CD4-positive, alpha-beta T cell treated with Interleukin-6 for 4 hours (primary cell): ENCODE results near the gene SELENOW.
A peak's percentile ranks its signal among the peaks of the same experiment; 100 is the strongest.
"Not testable (repeated sequence)": the region's sequence is repeated elsewhere in the genome, so short reads cannot be mapped to it uniquely, and the experiment has no call there.

Experiments used
- DNase-seq: peaks from one replicate; pipeline ENCODE4 v3.0.0-alpha.2; 2020; ENCODE audit warnings: mixed read lengths

The SELENOW gene

GRCh38 chr19:47778049-47778953 is at the start of gene SELENOW:
Gene SELENOW, plus strand, starts transcription at chr19:47778703. Its CDS starts 83 bp downstream, at chr19:47778786.
- peak; percentile 83 for DNase-seq

DNA sequence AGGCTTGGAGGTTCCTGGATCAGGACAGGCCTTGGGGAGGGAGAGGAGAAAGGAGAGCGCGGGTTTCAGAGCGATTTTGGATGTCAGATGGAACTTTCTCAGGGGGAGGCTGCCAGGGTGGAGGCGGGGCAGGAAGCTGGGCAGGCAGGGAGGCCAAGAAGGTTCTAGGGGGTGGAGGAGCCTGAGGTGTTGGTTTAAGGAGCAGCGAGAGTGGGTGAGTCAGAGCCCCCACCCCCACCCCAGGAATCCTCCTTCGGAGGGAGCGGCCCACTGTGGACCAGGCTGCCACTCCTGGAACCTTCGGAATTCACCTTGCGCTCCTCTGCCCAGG is 49.1 kb upstream of the SELENOW start:
- peak; percentile 38 for DNase-seq

DNA sequence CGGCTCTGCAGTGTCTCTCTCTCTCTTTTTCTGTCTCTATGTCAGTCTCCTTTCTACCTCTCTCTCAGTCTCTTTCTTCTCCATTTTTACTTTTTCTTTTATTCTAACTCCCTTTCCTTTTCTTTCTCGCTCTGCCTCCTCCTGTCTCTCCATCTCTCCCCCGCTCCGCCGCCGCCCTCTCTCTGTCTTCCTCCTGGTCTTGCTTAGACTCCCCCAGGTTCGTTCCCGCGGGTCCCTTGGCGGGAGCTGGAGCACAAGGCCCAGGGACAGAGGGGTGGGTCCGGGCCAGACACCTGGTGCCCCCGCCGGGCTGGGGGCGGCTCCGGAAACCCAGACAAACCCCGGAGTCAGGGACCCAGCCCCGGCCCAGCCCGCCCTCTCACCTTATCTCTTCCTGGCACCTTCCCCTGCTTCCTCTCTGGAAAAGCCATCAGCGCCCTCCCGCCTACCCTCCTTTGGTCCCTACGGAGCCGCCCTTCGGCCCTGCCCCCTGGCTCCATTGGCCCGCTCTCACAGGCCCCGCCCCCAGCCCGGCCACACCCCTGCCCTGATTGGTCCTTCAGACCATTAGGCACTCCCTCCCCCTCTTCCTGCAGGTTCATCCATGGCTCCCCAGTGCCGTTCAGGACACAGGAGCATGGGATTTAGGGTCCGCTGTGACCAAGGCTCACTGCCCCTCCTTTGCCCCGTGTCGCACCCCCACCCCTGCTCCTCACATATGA is 48.5 kb upstream of the SELENOW start:
- DNase-seq: peak; percentile 31

GRCh38 chr19:47730521-47730889 is 48.0 kb upstream of the SELENOW start:
- no peak for DNase-seq

DNA sequence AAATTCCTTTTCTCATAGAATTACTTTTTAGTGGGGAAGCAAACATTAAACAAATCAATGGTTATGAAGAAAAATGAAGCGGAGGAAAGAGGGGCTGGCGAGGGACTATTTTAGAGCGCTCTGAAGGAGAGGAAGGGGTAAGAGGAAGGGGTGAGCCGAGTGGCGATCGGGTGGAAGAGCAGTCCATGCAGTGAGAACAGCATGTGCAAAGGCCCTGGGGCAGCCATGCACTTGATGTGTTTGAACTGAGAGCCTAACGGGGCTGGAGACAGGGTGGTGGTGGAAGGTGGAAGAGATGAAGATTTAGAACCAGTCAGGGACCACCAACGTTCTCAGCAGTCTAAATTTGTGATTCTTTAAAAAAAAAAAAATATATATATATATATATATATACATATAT is 47.6 kb upstream of the SELENOW start:
- no peak for DNase-seq

DNA sequence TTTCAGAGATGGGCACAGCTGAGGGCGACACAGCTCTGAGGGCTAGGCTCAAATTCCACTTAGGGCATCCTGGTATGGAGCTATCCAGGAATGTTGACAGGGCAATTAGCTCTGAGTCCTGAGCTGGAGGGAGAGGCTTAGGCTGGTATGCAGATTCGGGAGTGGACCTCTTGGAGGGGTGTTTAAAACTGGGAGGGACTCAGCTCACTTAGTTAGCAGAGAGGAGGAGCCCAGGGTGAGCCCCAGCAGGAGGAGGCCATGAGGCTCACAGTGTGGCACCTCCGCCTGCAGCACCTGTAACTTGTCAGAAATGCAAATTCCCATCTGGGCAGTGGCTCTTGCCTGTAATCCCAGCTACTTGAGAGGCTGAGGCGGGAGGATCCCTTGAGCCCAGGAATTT is 43.4 kb upstream of the SELENOW start:
- no peak for DNase-seq

DNA sequence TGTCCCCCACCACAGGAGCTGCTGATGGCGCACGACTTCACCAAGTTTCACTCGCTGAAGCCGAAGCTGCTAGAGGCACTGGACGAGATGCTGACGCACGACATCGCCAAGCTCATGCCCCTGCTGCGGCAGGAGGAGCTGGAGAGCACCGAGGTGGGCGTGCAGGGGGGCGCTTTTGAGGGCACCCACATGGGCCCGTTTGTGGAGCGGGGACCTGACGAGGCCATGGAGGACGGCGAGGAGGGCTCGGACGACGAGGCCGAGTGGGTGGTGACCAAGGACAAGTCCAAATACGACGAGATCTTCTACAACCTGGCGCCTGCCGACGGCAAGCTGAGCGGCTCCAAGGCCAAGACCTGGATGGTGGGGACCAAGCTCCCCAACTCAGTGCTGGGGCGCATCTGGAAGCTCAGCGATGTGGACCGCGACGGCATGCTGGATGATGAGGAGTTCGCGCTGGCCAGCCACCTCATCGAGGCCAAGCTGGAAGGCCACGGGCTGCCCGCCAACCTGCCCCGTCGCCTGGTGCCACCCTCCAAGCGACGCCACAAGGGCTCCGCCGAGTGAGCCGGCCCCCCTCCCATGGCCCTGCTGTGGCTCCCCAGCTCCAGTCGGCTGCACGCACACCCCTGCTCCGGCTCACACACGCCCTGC is 37.5 kb upstream of the SELENOW start:
- DNase-seq: no peak

DNA sequence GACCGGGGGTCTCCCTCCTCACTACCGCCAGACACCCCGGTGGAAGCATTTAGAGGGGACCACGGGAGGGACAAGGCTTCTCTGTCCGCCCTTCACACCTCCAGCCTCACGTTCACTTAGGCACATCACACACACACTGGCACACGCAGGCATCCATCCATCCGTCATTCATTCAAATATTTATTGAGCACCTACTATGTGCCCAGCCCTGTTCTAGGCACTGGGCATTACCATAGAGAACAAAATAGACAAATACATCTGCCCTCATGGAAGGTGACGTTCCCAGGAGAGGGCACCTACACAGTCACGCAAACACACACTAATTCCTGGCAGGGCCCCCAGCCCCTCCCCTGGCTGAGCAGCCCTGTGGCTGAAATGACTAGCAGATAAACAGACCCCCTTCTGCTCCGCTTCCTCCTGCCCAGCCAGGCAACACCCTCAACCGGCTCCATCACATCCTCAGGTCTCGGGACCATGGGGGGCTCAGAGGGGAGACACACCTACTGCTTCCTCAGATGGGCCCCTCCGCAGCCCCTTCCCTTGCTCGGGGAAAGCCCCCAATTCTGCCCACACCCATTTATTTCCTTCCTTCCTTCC is 36.9 kb upstream of the SELENOW start:
- no peak for DNase-seq

DNA sequence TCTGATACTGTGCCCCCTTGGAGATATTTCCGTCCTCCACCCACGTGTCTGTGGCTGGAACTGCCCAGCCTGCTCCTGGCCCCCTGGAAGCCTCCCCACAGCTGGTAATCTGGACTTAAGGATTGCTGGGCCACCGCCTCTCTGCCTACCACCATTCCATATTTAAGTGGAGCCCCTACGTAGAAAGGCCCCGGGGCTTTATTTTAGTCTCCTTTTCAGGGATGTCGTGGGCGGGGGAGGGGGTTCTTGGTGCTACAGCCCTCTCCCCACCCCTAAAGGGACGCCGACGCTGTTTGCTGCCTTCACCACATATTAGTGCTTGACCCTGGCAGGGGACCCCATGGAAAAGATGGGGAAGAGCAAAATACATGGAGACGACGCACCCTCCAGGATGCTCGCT is 35.9 kb upstream of the SELENOW start:
- no peak for DNase-seq

- DNase-seq: peak; percentile 97
Observed at GRCh38 chr19:47745010-47745901, 33.2 kb upstream of the SELENOW start, which contains the start of gene NOP53. Gene NOP53, plus strand, starts transcription at chr19:47745546. Its CDS starts 14 bp downstream, at chr19:47745560.

DNA sequence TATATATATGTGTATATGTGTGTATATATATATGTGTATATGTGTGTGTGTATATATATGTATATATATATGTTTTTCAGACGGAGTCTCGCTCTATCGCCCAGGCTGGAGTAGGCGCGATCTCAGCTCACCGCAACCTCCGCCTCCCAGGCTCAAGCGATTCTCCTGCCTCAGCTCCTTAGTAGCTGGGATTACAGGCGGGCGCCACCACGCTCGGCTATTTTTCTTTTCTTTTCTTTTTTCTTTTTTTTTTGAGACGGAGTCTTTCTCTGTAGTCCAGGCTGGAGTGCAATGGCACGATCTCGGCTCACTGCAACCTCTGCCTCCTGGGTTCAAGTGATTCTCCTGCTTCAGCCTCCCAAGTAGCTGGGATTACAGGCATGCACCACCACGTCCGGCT is 32.4 kb upstream of the SELENOW start:
- not testable (repeated sequence) for DNase-seq

DNA sequence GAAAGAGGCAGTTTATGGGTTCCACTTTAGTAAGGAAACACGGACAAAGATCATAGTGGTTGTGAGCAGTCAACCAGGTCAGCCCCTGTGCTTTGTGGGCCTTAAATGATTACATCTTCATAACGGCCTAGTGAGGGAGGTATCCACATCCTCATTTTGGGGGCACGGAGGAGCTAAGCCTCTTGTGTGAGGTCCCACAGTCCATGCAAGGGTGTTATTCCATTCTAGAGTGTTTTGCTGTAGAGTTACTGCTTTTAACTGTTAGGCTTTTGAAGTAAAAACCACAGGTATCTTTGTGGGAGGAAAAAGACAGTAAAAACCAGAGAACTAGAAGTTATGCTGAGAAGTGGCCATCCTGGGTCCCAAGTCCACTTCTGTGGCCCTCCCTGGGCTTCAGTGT is 29.2 kb upstream of the SELENOW start:
- no peak for DNase-seq

DNA sequence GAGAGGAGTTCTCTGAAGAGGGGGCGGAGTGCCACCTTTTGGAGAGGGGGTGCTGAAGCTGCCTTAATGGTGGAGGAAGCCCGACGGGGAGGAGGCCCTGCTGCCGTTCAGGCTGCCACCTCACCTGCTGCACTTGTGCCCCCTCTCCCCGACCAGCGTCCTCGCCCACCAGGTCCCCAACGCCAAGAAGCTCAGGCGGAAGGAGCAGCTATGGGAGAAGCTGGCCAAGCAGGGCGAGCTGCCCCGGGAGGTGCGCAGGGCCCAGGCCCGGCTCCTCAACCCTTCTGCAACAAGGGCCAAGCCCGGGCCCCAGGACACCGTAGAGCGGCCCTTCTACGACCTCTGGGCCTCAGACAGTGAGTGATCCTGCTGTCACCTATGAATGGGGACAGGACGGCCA is 27.8 kb upstream of the SELENOW start:
- no peak for DNase-seq

DNA sequence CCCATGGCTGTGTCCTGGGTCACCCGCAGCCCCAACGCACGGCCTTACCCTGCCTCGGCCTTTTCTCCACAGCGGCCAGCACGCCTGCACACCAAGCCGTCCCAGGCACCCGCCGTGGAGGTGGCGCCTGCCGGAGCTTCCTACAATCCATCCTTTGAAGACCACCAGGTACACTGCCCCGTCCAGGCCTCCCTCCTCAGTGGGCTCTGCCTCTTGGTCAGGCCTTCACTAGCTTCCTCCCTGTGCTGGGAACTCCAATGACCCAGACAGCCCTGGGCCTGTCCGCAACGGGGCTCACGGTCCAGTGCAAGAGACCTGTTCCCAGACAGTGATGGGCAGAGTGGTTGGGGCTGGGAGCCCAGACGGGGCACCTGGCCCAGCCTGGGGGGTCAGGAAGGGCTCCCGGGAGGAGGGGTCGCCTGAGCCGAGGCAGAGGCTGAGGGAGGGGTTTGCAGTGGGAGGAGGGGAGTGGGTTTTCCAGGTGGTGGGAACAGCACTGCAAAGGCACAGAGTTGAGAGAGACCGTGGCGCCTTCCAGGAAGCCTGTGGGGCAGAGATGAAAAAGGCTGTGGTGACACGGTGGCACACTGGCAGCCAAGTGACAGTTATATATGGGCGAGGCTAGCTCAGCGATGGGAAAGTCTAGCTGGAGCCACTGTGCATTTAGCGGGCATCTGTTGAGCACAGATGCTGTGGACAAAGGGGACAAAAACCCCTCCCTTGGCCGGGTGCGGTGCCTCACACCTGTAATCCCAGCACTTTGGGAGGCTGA is 25.9 kb upstream of the SELENOW start:
- peak; percentile 12 for DNase-seq

DNA sequence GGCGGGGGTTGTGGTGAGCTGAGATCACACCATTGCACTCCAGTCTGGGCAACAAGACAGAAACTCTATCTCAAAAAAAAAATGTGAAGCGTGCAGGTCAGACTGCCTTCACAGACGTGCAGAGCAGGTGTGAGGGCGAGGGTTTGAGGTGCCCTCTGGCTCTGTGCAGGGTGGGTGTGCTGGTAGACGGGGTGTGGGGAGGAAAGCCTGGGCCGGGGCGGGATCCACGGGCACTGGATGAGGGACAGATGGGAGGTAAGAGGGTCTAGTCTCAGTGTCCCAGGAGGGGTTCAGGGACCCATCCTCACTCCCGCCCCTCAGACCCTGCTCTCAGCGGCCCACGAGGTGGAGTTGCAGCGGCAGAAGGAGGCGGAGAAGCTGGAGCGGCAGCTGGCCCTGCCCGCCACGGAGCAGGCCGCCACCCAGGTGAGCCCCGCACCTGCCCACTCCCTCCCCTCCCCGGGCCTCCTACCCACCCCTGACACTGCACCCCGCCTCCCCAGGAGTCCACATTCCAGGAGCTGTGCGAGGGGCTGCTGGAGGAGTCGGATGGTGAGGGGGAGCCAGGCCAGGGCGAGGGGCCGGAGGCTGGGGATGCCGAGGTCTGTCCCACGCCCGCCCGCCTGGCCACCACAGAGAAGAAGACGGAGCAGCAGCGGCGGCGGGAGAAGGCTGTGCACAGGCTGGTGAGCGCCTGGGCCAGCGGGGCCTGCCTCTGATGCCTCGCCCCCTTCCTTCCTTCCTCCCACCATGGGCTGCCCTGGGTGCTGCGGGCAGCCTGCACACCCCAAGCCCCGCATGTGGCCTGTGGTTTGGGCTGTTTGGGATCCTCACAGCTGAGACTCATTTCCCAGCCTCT is 24.1 kb upstream of the SELENOW start:
- no peak for DNase-seq

DNA sequence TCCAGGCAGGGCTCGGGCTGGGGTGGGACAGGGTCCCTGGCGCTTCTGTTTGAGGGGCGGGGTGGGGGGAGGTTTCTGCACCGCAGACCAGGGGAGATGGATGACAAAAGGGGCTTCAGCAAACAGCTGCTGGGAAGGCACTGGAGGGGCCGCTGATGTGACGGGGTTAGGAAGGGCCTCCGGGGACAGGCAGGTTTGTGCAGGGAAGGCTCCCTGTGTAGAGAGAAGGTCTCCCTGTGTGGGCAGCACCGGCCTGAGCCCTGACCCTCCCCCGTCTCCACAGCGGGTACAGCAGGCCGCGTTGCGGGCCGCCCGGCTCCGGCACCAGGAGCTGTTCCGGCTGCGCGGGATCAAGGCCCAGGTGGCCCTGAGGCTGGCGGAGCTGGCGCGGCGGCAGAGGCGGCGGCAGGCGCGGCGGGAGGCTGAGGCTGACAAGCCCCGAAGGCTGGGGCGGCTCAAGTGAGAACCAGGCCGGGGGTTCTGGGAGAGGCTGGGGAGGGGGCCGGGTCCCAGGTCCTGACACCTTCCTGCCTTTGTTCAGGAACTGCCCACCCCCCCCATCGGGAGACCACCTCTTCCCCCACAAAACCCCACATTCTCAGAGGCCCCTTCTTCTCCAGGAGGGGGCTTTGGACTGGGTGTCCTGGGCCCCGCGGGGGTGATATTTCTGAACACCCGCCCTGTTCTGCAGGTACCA is 23.3 kb upstream of the SELENOW start:
- no peak for DNase-seq

DNA sequence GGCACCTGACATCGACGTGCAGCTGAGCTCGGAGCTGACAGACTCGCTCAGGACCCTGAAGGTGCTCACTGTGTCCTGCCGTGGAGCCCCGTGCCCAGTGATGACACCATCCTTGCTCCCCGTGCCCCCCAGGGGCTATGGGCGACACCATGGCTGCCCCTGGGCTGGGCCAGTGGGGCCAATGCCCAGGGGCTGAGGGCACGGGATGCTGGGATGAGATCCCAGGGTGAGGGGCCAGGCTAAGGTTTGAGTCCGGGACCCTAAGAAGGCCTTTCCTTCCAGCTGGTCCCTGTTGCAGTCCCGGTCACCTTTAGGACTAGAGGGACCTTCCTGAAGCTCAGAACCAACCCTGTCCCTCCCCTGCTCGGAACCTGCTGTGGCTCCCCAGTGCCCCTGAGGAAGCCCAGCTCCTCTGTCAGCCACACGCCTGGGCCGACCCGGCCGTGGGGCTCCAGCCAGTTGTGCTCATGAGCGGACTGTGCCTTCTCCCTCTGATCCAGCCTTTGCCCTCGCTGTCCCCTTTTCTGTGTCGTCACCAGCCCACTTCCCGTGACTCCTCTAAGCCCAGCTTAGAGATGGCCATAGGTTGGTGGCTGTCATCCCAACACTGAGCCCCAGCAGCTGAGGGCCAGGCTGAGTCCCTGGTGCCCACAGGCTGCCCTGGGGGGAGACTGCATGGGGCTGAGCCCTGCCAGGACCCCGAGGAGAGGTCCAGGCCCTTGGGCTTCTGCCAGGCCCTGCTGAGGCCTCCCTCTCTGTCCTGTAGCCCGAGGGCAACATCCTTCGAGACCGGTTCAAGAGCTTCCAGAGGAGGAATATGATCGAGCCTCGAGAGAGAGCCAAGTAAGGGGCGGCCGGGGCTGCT is 22.5 kb upstream of the SELENOW start:
- DNase-seq: no peak

GRCh38 chr19:47756627-47756929 is 21.9 kb upstream of the SELENOW start:
- DNase-seq: no peak
